HEK293T (cell line): Measurements from ENCODE around the gene TRIM10.
A peak's percentile ranks its signal among the peaks of the same experiment; 100 is the strongest.

Source experiments
- CTCF ChIA-PET: fragments of 350-600 bp; formaldehyde crosslinking; extraction: SDS; loops from one replicate; lab custom pipeline; 2021; ENCODE audit warnings: antibody characterized with exemption, inconsistent platforms; lab: Yijun Ruan, JAX
- POLR2A ChIA-PET: fragments of 350-600 bp; formaldehyde crosslinking; extraction: SDS; loops from one replicate; lab custom pipeline; 2020; ENCODE audit warnings: antibody characterized with exemption, inconsistent platforms; lab: Yijun Ruan, JAX
- DNase-seq: peaks from one replicate; pipeline ENCODE4 v3.0.0; 2012; ENCODE audit warnings: mixed read lengths; ENCODE audit errors: extremely low spot score
- ARNT ChIP-seq: fragments of 450-650 bp; IDR thresholded peaks from 2 replicates; pipeline ENCODE4 v1.6.1; 2017; ENCODE audit warnings: mild to moderate bottlenecking
- BHLHE40 ChIP-seq: fragments of 450-650 bp; IDR thresholded peaks from 2 replicates; pipeline ENCODE4 v1.6.1; 2016; ENCODE audit warnings: mild to moderate bottlenecking, moderate library complexity, borderline replicate concordance
- CTBP1 ChIP-seq: fragments of 450-650 bp; IDR thresholded peaks from 2 replicates; pipeline ENCODE4 v1.6.1; 2016; ENCODE audit warnings: borderline replicate concordance
- ELF4 ChIP-seq: fragments of 450-650 bp; IDR thresholded peaks from 2 replicates; pipeline ENCODE4 v1.6.1; 2017; ENCODE audit warnings: antibody characterized with exemption
- FOXA1 ChIP-seq: fragments of 450-650 bp; IDR thresholded peaks from 2 replicates; pipeline ENCODE4 v1.6.1; 2016; ENCODE audit warnings: mild to moderate bottlenecking
- FOXK2 ChIP-seq: fragments of 450-650 bp; IDR thresholded peaks from 2 replicates; pipeline ENCODE4 v1.6.1; 2016; ENCODE audit warnings: mild to moderate bottlenecking
- FOXM1 ChIP-seq: fragments of 450-650 bp; IDR thresholded peaks from 2 replicates; pipeline ENCODE4 v1.6.1; 2017; ENCODE audit warnings: mild to moderate bottlenecking, borderline replicate concordance
- HDGF ChIP-seq: fragments of 450-650 bp; IDR thresholded peaks from 2 replicates; pipeline ENCODE4 v1.6.1; 2017; ENCODE audit warnings: antibody characterized with exemption, borderline replicate concordance
- L3MBTL2 ChIP-seq: fragments of 450-650 bp; conservative IDR thresholded peaks from 2 replicates; pipeline ENCODE4 v1.6.1; 2016; ENCODE audit warnings: mild to moderate bottlenecking
- LEF1 ChIP-seq: fragments of 450-650 bp; IDR thresholded peaks from 2 replicates; pipeline ENCODE4 v1.6.1; 2017; ENCODE audit warnings: mild to moderate bottlenecking, borderline replicate concordance
- NFRKB ChIP-seq: fragments of 450-650 bp; IDR thresholded peaks from 2 replicates; pipeline ENCODE4 v1.6.1; 2016; ENCODE audit warnings: mild to moderate bottlenecking, moderate library complexity
- SP1 ChIP-seq: fragments of 450-650 bp; IDR thresholded peaks from 2 replicates; pipeline ENCODE4 v1.6.1; 2017
- SUZ12 ChIP-seq: fragments of 450-650 bp; IDR thresholded peaks from 2 replicates; pipeline ENCODE4 v1.6.1; 2016; ENCODE audit warnings: mild to moderate bottlenecking
- TARDBP ChIP-seq: fragments of 450-650 bp; IDR thresholded peaks from 2 replicates; pipeline ENCODE4 v1.6.1; 2016
- ZNF384 ChIP-seq: fragments of 450-650 bp; IDR thresholded peaks from 2 replicates; pipeline ENCODE4 v1.6.1; 2016
- TF ChIP-seq, protein P1 (sequence below): fragments of 450-650 bp; IDR thresholded peaks from 2 replicates; pipeline ENCODE4 v1.6.1; 2016

Gene TRIM10

GRCh38 chr6:30112402-30112994 lies 48.5 kb downstream of the TRIM10 start:
- ChIA-PET POLR2A (interaction anchor here (1.4 kb wide), 1 partner anchor 51 kb away, joined by 3 read pairs; the partner anchor contains the start of gene POLR1H), CTCF (interaction anchor here (0.9 to 1.0 kb wide), 2 partner anchors 19 kb away, joined by 3 read pairs; no protein-coding TSS in a partner anchor)
- TF ChIP-seq ARNT = no peak
- TF ChIP-seq FOXA1 = no peak
- TF ChIP-seq FOXM1 = no peak
- no peak for DNase-seq

GRCh38 chr6:30111266-30111856 lies 49.6 kb downstream of the TRIM10 start:
- ChIA-PET CTCF (interaction anchor here (1.0 to 1.7 kb wide), 2 partner anchors 19 to 20 kb away, joined by 3 to 5 read pairs; no protein-coding TSS in a partner anchor), POLR2A (interaction anchor here (0.8 to 1.0 kb wide), 2 partner anchors 8 to 10 kb away, joined by 3 read pairs; no protein-coding TSS in a partner anchor)
- no peak for DNase-seq
- TF ChIP-seq ARNT (no peak), NFRKB (no peak), FOXK2 (no peak), FOXA1 (no peak), SUZ12 (no peak), FOXM1 (no peak), SP1 (no peak)

DNA sequence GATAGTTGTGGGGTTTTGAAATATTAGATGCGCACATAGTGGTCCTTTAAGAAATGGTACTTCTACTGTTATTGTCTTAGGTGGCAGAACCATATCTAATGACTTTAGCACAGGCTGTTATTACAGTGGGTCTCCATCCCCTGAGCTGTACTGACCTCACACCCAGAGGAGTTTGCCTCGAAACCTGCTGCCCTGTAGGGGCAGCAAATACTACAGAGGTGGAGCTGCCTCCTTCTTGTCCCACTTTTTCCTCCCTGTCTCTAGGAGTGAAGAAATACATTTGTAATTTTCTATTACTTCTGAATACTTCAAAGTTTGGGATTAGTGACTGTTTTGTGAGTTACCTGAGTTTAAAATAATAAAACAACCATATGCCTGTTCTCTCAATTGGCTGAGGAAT lies 56.4 kb downstream of the TRIM10 start:
- ChIA-PET CTCF (interaction anchor here (4.0 kb wide), 1 partner anchor 25 kb away, joined by 66 read pairs; no protein-coding TSS in a partner anchor), POLR2A (interaction anchor here (0.7 to 2.6 kb wide), 4 partner anchors 18 to 43 kb away, joined by 3 to 22 read pairs (median 10); partner anchors contain the start of genes POLR1H and PPP1R11)
- DNase-seq = no peak
- no peak for TF ChIP-seq TARDBP
- TF ChIP-seq NFRKB = no peak
- TF ChIP-seq SUZ12 = no peak
- TF ChIP-seq FOXM1 = no peak
- TF ChIP-seq FOXK2 = no peak
- TF ChIP-seq CTBP1 = no peak
- TF ChIP-seq ZNF384 = no peak
- TF ChIP-seq SP1 = no peak
- TF ChIP-seq BHLHE40 = no peak
- no peak for TF ChIP-seq FOXA1
- TF ChIP-seq HDGF = no peak
- no peak for TF ChIP-seq ARNT
- TF ChIP-seq, protein P1, sequence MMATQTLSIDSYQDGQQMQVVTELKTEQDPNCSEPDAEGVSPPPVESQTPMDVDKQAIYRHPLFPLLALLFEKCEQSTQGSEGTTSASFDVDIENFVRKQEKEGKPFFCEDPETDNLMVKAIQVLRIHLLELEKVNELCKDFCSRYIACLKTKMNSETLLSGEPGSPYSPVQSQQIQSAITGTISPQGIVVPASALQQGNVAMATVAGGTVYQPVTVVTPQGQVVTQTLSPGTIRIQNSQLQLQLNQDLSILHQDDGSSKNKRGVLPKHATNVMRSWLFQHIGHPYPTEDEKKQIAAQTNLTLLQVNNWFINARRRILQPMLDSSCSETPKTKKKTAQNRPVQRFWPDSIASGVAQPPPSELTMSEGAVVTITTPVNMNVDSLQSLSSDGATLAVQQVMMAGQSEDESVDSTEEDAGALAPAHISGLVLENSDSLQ = no peak
- TF ChIP-seq L3MBTL2 = no peak
- no peak for TF ChIP-seq ELF4
- TF ChIP-seq LEF1 = no peak

- ChIA-PET POLR2A (interaction anchor here (0.6 to 2.6 kb wide), 8 partner anchors 8 to 109 kb away, joined by 3 to 22 read pairs (median 4); partner anchors contain the start of genes POLR1H and TRIM26), CTCF (interaction anchor here (1.1 to 4.0 kb wide), 8 partner anchors 14 to 102 kb away, joined by 3 to 66 read pairs (median 4); no protein-coding TSS in a partner anchor)
- TF ChIP-seq L3MBTL2 (no peak), NFRKB (no peak), CTBP1 (no peak), ZNF384 (no peak), SP1 (no peak), HDGF (no peak), BHLHE40 (no peak), SUZ12 (no peak), FOXM1 (no peak), ARNT (no peak), TARDBP (no peak), LEF1 (no peak), FOXA1 (no peak), ELF4 (no peak), FOXK2 (no peak)
- TF ChIP-seq, protein P1 = no peak
- DNase-seq = no peak
Measured at GRCh38 chr6:30103872-30104179, 57.2 kb downstream of the TRIM10 start.

DNA sequence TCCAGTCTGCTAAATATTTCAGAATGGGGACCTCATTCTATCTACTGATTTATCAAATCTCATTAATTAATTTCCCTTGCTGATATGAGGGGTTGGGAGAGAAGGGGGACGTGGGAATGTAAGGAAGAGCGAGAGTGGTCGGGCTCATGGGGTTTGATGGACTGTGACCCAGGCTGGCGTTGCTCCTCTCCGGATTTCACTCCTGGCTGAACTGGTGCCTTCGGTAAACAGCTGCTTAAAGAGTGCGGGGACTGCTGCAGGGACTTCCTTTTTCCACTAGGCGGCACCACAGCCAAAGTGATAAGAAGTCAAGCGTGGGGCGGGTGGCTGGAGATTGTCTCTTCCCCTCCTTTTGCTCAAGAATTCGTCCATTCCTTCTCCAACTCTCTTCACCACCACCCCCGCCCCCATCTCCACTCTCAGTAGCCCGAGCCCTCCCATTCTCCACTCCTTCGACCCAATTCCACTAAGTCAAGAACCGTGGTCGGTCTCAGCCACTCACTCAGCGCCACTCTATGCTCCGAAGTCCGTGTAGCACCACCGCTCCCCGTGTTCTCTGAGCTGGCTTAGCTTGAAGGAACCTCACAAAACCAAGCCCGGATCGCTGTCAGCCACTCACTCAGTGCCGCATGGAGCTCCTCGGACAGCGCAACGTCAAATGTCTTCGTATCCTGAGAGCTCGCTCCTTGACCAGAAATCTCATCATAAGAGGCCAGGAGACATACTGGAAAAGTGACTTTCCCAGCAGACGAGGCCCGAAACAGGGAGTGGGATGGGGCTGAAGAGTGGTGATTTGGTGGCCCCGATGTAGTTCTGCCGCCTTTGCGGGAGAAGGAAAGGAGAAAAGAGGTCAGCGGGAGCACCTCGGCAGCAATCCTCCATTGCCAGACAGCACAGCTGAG lies 57.8 kb downstream of the TRIM10 start:
- TF ChIP-seq FOXA1 = no peak
- TF ChIP-seq, protein P1 = no peak
- TF ChIP-seq FOXK2 = no peak
- no peak for TF ChIP-seq CTBP1
- no peak for TF ChIP-seq NFRKB
- TF ChIP-seq SP1 = no peak
- no peak for TF ChIP-seq SUZ12
- TF ChIP-seq FOXM1 = no peak
- no peak for TF ChIP-seq TARDBP
- TF ChIP-seq BHLHE40 = no peak
- TF ChIP-seq ARNT = no peak
- no peak for TF ChIP-seq ZNF384
- TF ChIP-seq ELF4 = no peak
- no peak for TF ChIP-seq HDGF

More for the DNA sequence above, 57.8 kb downstream of the TRIM10 start:
- peak; percentile 86 for DNase-seq
- ChIA-PET CTCF (interaction anchor here (0.6 to 4.0 kb wide), 10 partner anchors 13 to 771 kb away, joined by 3 to 66 read pairs (median 4); no protein-coding TSS in a partner anchor), POLR2A (interaction anchor here (0.6 to 2.6 kb wide), 11 partner anchors 9 to 110 kb away, joined by 3 to 22 read pairs (median 4); partner anchors contain the start of genes POLR1H, PPP1R11 and TRIM26)
